ENCODE measurements around the gene SLC4A2.

DNA sequence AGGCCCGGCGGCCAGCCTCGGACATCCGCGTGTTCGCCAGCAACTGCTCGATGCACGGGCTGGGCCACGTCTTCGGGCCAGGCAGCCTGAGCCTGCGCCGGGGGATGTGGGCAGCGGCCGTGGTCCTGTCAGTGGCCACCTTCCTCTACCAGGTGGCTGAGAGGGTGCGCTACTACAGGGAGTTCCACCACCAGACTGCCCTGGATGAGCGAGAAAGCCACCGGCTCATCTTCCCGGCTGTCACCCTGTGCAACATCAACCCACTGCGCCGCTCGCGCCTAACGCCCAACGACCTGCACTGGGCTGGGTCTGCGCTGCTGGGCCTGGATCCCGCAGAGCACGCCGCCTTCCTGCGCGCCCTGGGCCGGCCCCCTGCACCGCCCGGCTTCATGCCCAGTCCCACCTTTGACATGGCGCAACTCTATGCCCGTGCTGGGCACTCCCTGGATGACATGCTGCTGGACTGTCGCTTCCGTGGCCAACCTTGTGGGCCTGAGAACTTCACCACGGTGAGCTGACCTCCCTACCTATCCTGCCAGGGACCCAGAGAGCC lies 10.4 kb upstream of the SLC4A2 start:
- TF ChIP-seq ZNF565 (CRISPR knock-in tag; conservative IDR thresholded peaks at IDR 0.05; ENCODE audit: low read depth) = no peak
- TF ChIP-seq ZNF70 (CRISPR knock-in tag; IDR thresholded peaks at IDR 0.05) = no peak
- TF ChIP-seq ISL1 (CRISPR knock-in tag; IDR thresholded peaks at IDR 0.05) = no peak
- TF ChIP-seq ESRRG (CRISPR knock-in tag; IDR thresholded peaks at IDR 0.05) = no peak
- TF ChIP-seq CSDC2 (CRISPR knock-in tag; IDR thresholded peaks at IDR 0.05) = no peak
- no peak for TF ChIP-seq ZFP3 (CRISPR knock-in tag; IDR thresholded peaks at IDR 0.05)
- TF ChIP-seq, protein P1, sequence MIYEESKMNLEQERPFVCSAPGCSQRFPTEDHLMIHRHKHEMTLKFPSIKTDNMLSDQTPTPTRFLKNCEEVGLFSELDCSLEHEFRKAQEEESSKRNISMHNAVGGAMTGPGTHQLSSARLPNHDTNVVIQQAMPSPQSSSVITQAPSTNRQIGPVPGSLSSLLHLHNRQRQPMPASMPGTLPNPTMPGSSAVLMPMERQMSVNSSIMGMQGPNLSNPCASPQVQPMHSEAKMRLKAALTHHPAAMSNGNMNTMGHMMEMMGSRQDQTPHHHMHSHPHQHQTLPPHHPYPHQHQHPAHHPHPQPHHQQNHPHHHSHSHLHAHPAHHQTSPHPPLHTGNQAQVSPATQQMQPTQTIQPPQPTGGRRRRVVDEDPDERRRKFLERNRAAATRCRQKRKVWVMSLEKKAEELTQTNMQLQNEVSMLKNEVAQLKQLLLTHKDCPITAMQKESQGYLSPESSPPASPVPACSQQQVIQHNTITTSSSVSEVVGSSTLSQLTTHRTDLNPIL (CRISPR knock-in tag; IDR thresholded peaks at IDR 0.05; ENCODE audit: low read depth) = no peak
- no peak for TF ChIP-seq BACH2 (CRISPR knock-in tag; IDR thresholded peaks at IDR 0.05; ENCODE audit: borderline replicate concordance)
- TF ChIP-seq ARNTL (CRISPR knock-in tag; IDR thresholded peaks at IDR 0.05; ENCODE audit: borderline replicate concordance, low read depth) = no peak
- TF ChIP-seq SNAI2 (CRISPR knock-in tag; IDR thresholded peaks at IDR 0.05) = no peak
